ENCODE data around the gene UQCC5. TPM values are rescaled to one million over a fixed set of nuclear protein-coding genes. Genes with fewer than 3 reads are reported as not detected.

Gene UQCC5
- total RNA-seq, 1 donor from 2014 or later: 13.7 TPM

DNA sequence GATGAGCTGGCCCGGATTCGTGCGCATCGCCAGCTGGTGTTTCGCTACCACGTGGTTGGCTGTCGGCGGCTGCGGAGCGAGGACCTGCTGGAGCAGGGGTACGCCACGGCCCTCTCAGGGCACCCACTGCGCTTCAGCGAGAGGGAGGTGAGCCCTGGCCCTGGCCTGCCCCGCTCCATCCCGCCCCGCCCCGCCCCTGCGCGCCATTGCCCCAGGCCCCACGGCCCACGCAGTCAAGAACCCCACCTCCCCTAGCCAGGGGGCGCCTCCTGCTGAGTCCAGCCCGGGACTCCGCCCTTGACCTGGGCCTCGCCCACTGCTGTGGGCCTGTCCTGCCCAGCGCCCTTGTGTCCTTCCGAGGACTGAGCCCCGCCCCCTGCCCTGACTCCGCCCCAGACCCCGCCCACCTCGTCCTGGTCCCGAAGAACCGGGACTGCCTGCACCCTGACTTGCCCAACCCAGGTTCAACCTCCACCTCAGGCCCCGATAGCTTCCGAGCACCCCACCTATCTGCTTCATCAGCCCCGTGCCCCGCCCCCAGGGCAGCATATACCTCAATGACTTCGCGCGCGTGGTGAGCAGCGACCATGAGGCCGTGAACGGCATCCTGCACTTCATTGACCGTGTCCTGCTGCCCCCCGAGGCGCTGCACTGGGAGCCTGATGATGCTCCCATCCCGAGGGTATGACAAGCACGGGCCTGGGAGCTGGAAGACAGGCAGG is 17.5 kb upstream of the UQCC5 start:
- H3K36me3 Mint-ChIP-seq (ENCODE audit: unreplicated experiment): no peaks in the 10 kb centered on the region
- H3K4me1 Mint-ChIP-seq (ENCODE audit: low read depth, unreplicated experiment): peaks cover 11% of the 10 kb centered on the region
- peaks cover 9% of the 10 kb centered on the region for H3K27me3 Mint-ChIP-seq (ENCODE audit: unreplicated experiment)
- no peak overlapping the region for H3K4me3 Mint-ChIP-seq (ENCODE audit: unreplicated experiment)
- no peak for TF ChIP-seq CTCF (IDR thresholded peaks at IDR 0.05; ENCODE audit: partially characterized antibody, unreplicated experiment)
- H3K9me3 Mint-ChIP-seq (ENCODE audit: unreplicated experiment): peaks cover 6% of the 10 kb centered on the region
- no peak overlapping the region for H3K27ac Mint-ChIP-seq (ENCODE audit: unreplicated experiment)
- no peak for DNase-seq

DNA sequence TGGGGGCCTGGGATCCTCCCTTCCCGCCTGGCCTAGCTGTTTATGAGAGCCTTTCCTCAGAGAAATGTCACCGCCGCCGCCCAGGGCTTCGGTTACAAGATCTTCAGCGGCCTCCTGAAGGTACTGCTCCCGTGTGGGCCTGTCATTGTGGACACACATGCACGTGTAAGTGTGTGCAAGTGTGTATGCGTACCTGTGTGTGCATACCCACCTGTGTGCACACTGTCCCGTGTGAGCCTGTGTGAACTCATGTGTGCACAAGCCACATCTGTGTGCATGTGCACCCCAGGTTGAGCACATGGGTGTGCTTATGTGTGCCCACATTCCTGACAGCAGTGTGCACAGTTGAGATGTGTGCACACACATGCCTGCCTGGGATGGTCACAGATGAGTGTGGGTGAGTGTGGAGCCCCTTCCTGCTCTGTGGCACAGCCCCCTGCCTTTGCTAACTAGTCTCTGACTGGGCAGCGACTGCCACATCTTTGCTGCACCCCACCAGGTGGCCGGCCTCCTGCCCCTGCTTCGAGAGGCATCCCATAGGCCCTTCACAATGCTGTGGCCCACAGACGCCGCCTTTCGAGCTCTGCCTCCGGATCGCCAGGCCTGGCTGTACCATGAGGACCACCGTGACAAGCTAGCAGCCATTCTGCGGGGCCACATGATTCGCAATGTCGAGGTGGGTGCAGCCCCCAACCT is 16.8 kb upstream of the UQCC5 start:
- Mint-ChIP-seq H3K27ac (ENCODE audit: unreplicated experiment) (no peak overlapping the region), H3K27me3 (ENCODE audit: unreplicated experiment) (peaks cover 9% of the 10 kb centered on the region), H3K4me1 (ENCODE audit: low read depth, unreplicated experiment) (peaks cover 11% of the 10 kb centered on the region), H3K9me3 (ENCODE audit: unreplicated experiment) (peaks cover 8% of the 10 kb centered on the region), H3K36me3 (ENCODE audit: unreplicated experiment) (no peaks in the 10 kb centered on the region), H3K4me3 (ENCODE audit: unreplicated experiment) (no peak overlapping the region)
- TF ChIP-seq CTCF (IDR thresholded peaks at IDR 0.05; ENCODE audit: partially characterized antibody, unreplicated experiment): no peak
- no peak for DNase-seq

- no peak for TF ChIP-seq CTCF (IDR thresholded peaks at IDR 0.05; ENCODE audit: partially characterized antibody, unreplicated experiment)
- Mint-ChIP-seq H3K27me3 (ENCODE audit: unreplicated experiment) (peaks cover 6% of the 10 kb centered on the region), H3K4me3 (ENCODE audit: unreplicated experiment) (no peak overlapping the region), H3K4me1 (ENCODE audit: low read depth, unreplicated experiment) (peaks cover 7% of the 10 kb centered on the region), H3K36me3 (ENCODE audit: unreplicated experiment) (no peaks in the 10 kb centered on the region), H3K27ac (ENCODE audit: unreplicated experiment) (no peak overlapping the region), H3K9me3 (ENCODE audit: unreplicated experiment) (peaks cover 7% of the 10 kb centered on the region)
- no peak for DNase-seq
Measured at GRCh38 chr3:52520141-52520667, 16.2 kb upstream of the UQCC5 start.

GRCh38 chr3:52520716-52521487 is 15.5 kb upstream of the UQCC5 start:
- Mint-ChIP-seq H3K27ac (ENCODE audit: unreplicated experiment) (no peak overlapping the region), H3K4me1 (ENCODE audit: low read depth, unreplicated experiment) (peaks cover 6% of the 10 kb centered on the region), H3K4me3 (ENCODE audit: unreplicated experiment) (no peak overlapping the region), H3K9me3 (ENCODE audit: unreplicated experiment) (peaks cover 5% of the 10 kb centered on the region), H3K27me3 (ENCODE audit: unreplicated experiment) (peaks cover 5% of the 10 kb centered on the region), H3K36me3 (ENCODE audit: unreplicated experiment) (no peaks in the 10 kb centered on the region)
- TF ChIP-seq CTCF (IDR thresholded peaks at IDR 0.05; ENCODE audit: partially characterized antibody, unreplicated experiment): no peak
- no peak for DNase-seq
